SK-N-MC (cell line): ENCODE data around the gene TTC21A.

ENCODE experiments used
- DNase-seq: peaks from one replicate; pipeline ENCODE4 v3.0.0-alpha.2; 2011; ENCODE audit warnings: low read depth, low spot score
- H3K27ac ChIP-seq: fragments of 200-600 bp; sonication (generic); 2 replicates; pipeline ENCODE4 v1.5.1; 2016; ENCODE audit warnings: mixed run types
- H3K36me3 ChIP-seq: fragments of 200-600 bp; sonication (generic); 2 replicates; pipeline ENCODE4 v1.6.1; 2017; ENCODE audit warnings: antibody characterized with exemption, low read length, mixed read lengths; ENCODE audit not compliant: insufficient read depth
- H3K4me3 ChIP-seq: fragments of 200-600 bp; sonication (generic); 2 replicates; pipeline ENCODE4 v1.5.1; 2016
- H3K9ac ChIP-seq: fragments of 200-600 bp; sonication (generic); 2 replicates; pipeline ENCODE4 v1.8.0; 2017; ENCODE audit warnings: mixed run types, mixed read lengths; ENCODE audit not compliant: insufficient read length
- H3K9me3 ChIP-seq: fragments of 200-600 bp; sonication (generic); 2 replicates; pipeline ENCODE4 v1.6.1; 2017; ENCODE audit warnings: low read depth, mild to moderate bottlenecking, antibody characterized with exemption, low read length, moderate library complexity, mixed read lengths
- EZH2 ChIP-seq: fragments of 200-600 bp; sonication (generic); IDR thresholded peaks from one replicate; pipeline ENCODE4 v1.6.1; 2017; ENCODE audit warnings: antibody characterized with exemption
- FOXP2 ChIP-seq: optimal IDR thresholded peaks from 2 replicates; pipeline ENCODE3; 2011; ENCODE audit warnings: mild to moderate bottlenecking, moderate library complexity; ENCODE audit not compliant: insufficient read depth; ENCODE audit errors: extremely low read length, control extremely low read depth
- POLR2AphosphoS5 ChIP-seq: IDR thresholded peaks from 2 replicates; pipeline ENCODE4 v1.6.1; 2012; ENCODE audit warnings: mild to moderate bottlenecking, low read depth, low read length, borderline replicate concordance

TTC21A gene

GRCh38 chr3:39079530-39079929 is 27.9 kb upstream of the TTC21A start:
- TF ChIP-seq FOXP2: no peak
- TF ChIP-seq POLR2AphosphoS5: no peak
- TF ChIP-seq EZH2: no peak
- DNase-seq: no peak
- H3K36me3 ChIP-seq: no peaks in the 10 kb centered on the region; the same call in 1 of the 2 replicates

DNA sequence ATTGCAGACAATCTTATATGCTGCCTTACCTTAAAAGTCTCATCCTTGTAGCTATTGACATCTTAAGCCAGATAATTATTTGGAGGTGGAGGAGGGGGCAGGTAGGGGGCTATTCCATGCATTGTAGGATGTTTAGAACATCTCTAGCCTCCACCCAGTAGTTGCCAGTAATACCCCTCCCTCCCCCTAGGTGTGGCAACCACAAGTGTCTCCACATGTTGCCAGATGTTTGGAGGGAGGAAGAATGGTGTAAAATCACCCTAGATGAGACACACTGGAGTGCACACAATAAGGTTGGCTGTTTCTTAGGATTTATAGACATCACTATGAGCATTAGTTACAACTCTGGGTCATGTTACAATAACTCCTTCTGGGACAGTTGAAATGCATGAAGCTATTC is 27.5 kb upstream of the TTC21A start:
- TF ChIP-seq POLR2AphosphoS5: no peak
- TF ChIP-seq FOXP2: no peak
- no peak for TF ChIP-seq EZH2
- DNase-seq: no peak

More at GRCh38 chr3:39079530-39079929, 27.9 kb upstream of the TTC21A start:
- Histone ChIP-seq H3K9me3 (no peaks in the 10 kb centered on the region), H3K4me3 (no peak overlapping the region), H3K27ac (no peak overlapping the region), H3K9ac (no peak overlapping the region)

GRCh38 chr3:39082666-39083313 is 24.7 kb upstream of the TTC21A start:
- Histone ChIP-seq H3K9me3 (no peaks in the 10 kb centered on the region), H3K4me3 (no peak overlapping the region), H3K36me3 (no peaks in the 10 kb centered on the region), H3K9ac (no peak overlapping the region), H3K27ac (no peak overlapping the region)
- DNase-seq: no peak
- TF ChIP-seq POLR2AphosphoS5 (no peak), FOXP2 (no peak), EZH2 (no peak)

More for the DNA sequence above, 27.5 kb upstream of the TTC21A start:
- Histone ChIP-seq H3K9me3 (no peaks in the 10 kb centered on the region), H3K36me3 (no peaks in the 10 kb centered on the region; the same call in 1 of the 2 replicates), H3K4me3 (no peak overlapping the region), H3K27ac (no peak overlapping the region), H3K9ac (no peak overlapping the region)

DNA sequence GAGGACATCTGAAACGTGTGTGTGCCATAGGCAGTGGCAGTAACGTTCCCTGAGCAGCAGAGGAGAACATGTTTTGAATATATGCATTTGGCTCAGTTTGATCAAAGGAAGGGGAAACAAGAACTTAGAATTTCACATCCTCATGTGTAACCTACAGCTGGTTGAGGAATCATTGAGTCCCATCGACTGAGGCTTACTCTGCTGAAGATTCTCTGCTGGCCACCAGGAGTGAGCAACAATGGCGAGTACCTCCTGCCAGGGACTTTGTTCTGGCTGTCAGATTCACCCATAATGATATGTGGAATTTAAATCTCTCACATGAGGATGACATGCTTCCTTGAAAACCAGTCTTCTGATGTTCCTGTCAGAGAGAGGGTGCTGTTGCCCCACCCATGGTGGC is 21.3 kb upstream of the TTC21A start:
- TF ChIP-seq POLR2AphosphoS5: no peak
- TF ChIP-seq FOXP2: no peak
- TF ChIP-seq EZH2: no peak
- no peak overlapping the region for H3K9ac ChIP-seq
- DNase-seq: no peak
- H3K36me3 ChIP-seq: no peaks in the 10 kb centered on the region
- no peak overlapping the region for H3K27ac ChIP-seq
- H3K4me3 ChIP-seq: no peak overlapping the region
- no peaks in the 10 kb centered on the region for H3K9me3 ChIP-seq

GRCh38 chr3:39088456-39088855 is 19.0 kb upstream of the TTC21A start:
- no peaks in the 10 kb centered on the region for H3K36me3 ChIP-seq
- H3K9ac ChIP-seq: no peak overlapping the region
- no peaks in the 10 kb centered on the region for H3K9me3 ChIP-seq
- H3K4me3 ChIP-seq: no peak overlapping the region
- no peak overlapping the region for H3K27ac ChIP-seq
- TF ChIP-seq FOXP2 (no peak), POLR2AphosphoS5 (no peak), EZH2 (no peak)
- no peak for DNase-seq

- Histone ChIP-seq H3K9me3 (no peaks in the 10 kb centered on the region), H3K4me3 (no peak overlapping the region), H3K9ac (no peak overlapping the region), H3K27ac (no peak overlapping the region), H3K36me3 (no peaks in the 10 kb centered on the region)
- TF ChIP-seq EZH2 (no peak), FOXP2 (no peak), POLR2AphosphoS5 (no peak)
- DNase-seq: no peak
Observed at GRCh38 chr3:39088889-39089288, 18.6 kb upstream of the TTC21A start.

- Histone ChIP-seq H3K36me3 (no peaks in the 10 kb centered on the region; the same call in 1 of the 2 replicates), H3K9ac (no peak overlapping the region), H3K27ac (no peak overlapping the region), H3K9me3 (no peaks in the 10 kb centered on the region), H3K4me3 (no peak overlapping the region)
- no peak for DNase-seq
- TF ChIP-seq FOXP2 (no peak), POLR2AphosphoS5 (no peak), EZH2 (no peak)
Observed at GRCh38 chr3:39090922-39091321, 16.6 kb upstream of the TTC21A start.

DNA sequence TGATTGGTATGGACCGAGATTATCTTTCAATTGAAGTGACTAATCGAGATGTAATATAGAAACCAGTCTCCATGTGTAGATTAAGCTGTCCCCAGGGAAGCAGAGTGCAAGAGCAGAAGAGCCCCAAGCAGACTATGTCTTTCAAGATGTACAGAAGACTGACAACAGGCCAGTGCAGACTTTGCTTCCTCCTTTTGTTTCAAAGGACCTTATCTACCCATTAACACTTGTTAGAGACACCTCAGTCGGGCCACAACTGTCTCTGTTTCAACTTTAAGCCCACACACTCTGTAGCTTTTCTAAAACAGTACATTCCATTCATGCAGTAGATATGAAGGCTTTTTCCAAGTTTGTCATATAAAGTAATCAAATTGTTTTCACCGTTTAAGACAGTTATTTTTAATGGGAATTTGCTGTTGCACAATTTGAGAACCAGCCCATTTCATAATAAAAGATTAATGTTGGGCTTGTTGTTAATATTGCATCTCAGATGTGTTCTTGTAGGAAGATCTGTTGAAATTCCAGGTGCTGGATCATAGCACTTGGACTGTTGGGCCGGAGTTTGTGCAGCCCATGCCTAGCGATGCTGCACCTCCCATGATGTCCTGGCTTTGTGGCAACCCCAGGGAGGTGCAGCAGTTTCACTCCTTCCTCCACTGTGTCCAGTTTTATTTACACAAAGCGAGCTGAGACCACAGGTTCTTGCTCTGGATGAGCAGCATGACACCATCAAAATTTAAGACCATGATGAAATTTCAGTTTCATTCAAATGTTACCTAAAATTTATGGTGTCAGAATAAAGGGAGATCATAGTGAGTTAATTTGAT is 12.4 kb upstream of the TTC21A start:
- no peaks in the 10 kb centered on the region; the same call in 1 of the 2 replicates for H3K36me3 ChIP-seq
- H3K4me3 ChIP-seq: no peak overlapping the region
- H3K9ac ChIP-seq: no peak overlapping the region
- TF ChIP-seq FOXP2 (no peak), POLR2AphosphoS5 (no peak), EZH2 (no peak)
- no peak for DNase-seq
- no peak overlapping the region for H3K27ac ChIP-seq
- H3K9me3 ChIP-seq: no peaks in the 10 kb centered on the region
